H1 (cell line): Measurements from ENCODE around the gene VMA21. TPM values are rescaled to one million over a fixed set of nuclear protein-coding genes. Genes with fewer than 3 reads are reported as not detected.

Source experiments
- CTCF ChIA-PET: fragments of 300-600 bp; sonication (Branson Sonifier 250); formaldehyde crosslinking; loops from one replicate; lab custom pipeline; 2021; ENCODE audit not compliant: partially characterized antibody; lab: Charles Lee
- POLR2A ChIA-PET: fragments of 300-600 bp; sonication (Branson Sonifier 250); formaldehyde crosslinking; loops from one replicate; lab custom pipeline; 2021; ENCODE audit warnings: inconsistent platforms; ENCODE audit not compliant: partially characterized antibody; lab: Charles Lee
- DNase-seq, 2 experiments: peaks; one replicate each; pipeline versions ENCODE4 v3.0.0 to v3.0.0-alpha.2; 2010 to 2022; ENCODE audit warnings: low spot score in 2 of 2, low read depth in 1 of 2, mixed read lengths in 1 of 2
- FAIRE-seq: peaks from 2 replicates; lab custom pipeline; 2011; peaks lifted over from hg19 to GRCh38; lab: Jason Lieb, UNC
- H2AFZ ChIP-seq: 2 replicates; pipeline ENCODE4 v1.8.1; 2012; ENCODE audit warnings: low read length, inconsistent platforms
- H2AK5ac ChIP-seq: 2 replicates; pipeline ENCODE4 v1.6.1; 2013; ENCODE audit warnings: low read depth, low read length
- H2BK120ac ChIP-seq: replicated peaks from 2 replicates; pipeline ENCODE3; 2013; ENCODE audit warnings: low read depth, low read length, inconsistent platforms
- H2BK12ac ChIP-seq: 2 replicates; pipeline ENCODE4 v1.6.1; 2013; ENCODE audit warnings: low read depth, low read length
- H2BK15ac ChIP-seq: 2 replicates; pipeline ENCODE4 v1.6.1; 2013; ENCODE audit warnings: low read length
- H2BK20ac ChIP-seq: 2 replicates; pipeline ENCODE4 v1.6.1; 2013; ENCODE audit warnings: low read length
- H2BK5ac ChIP-seq: 2 replicates; pipeline ENCODE4 v1.6.1; 2013; ENCODE audit warnings: low read depth, low read length
- H3K14ac ChIP-seq: 2 replicates; pipeline ENCODE4 v1.6.1; 2013; ENCODE audit warnings: inconsistent platforms; ENCODE audit not compliant: insufficient read length
- H3K18ac ChIP-seq: 2 replicates; pipeline ENCODE4 v1.6.1; 2013; ENCODE audit warnings: low read length; ENCODE audit errors: extremely low read depth
- H3K23ac ChIP-seq: 2 replicates; pipeline ENCODE4 v1.6.1; 2013; ENCODE audit warnings: inconsistent platforms; ENCODE audit not compliant: insufficient read length
- H3K23me2 ChIP-seq: 2 replicates; pipeline ENCODE4 v1.6.1; 2013; ENCODE audit warnings: low read depth, low read length
- H3K27ac ChIP-seq: 2 replicates; pipeline ENCODE4 v1.6.1; 2011; ENCODE audit warnings: low read depth, low read length, inconsistent platforms
- H3K27me3 ChIP-seq, 4 experiments: replicated peaks in 1 of 4; 1 replicate in 1 of 4; 2 replicates in 3 of 4; pipeline versions ENCODE4 v1.6.1 to v1.8.1; 2011 to 2013; ENCODE audit warnings: low read length in 3 of 4, mild to moderate bottlenecking in 3 of 4, inconsistent platforms in 2 of 4, mixed read lengths in 2 of 4, moderate library complexity in 1 of 4; ENCODE audit not compliant: control insufficient read depth in 3 of 4, insufficient read depth in 3 of 4; ENCODE audit errors: extremely low read depth in 1 of 4
- H3K36me3 ChIP-seq, 4 experiments: 2 replicates each; pipeline versions ENCODE4 v1.6.1 to v1.8.1; 2011 to 2013; ENCODE audit warnings: mild to moderate bottlenecking in 4 of 4, low read length in 3 of 4, moderate library complexity in 2 of 4, control low read depth in 1 of 4, inconsistent platforms in 1 of 4; ENCODE audit not compliant: insufficient read depth in 4 of 4, control insufficient read depth in 2 of 4
- H3K4ac ChIP-seq: replicated peaks from 2 replicates; pipeline ENCODE3; 2013; ENCODE audit warnings: low read length, low read depth, mixed read lengths, inconsistent platforms; ENCODE audit not compliant: insufficient read length
- H3K4me1 ChIP-seq, 4 experiments: replicated peaks in 1 of 4; 1 replicate in 1 of 4; 2 replicates in 3 of 4; pipeline versions ENCODE4 v1.6.1 to v1.8.1; 2011 to 2013; ENCODE audit warnings: low read length in 3 of 4, inconsistent platforms in 2 of 4, mixed read lengths in 1 of 4; ENCODE audit not compliant: insufficient read depth in 4 of 4, control insufficient read depth in 3 of 4
- H3K4me2 ChIP-seq, 2 experiments: 2 replicates each; pipeline versions ENCODE4 v1.6.1 to v1.8.1; 2011 to 2013; ENCODE audit warnings: low read depth in 2 of 2, low read length in 2 of 2, control low read depth in 1 of 2, inconsistent platforms in 1 of 2, mild to moderate bottlenecking in 1 of 2; ENCODE audit not compliant: insufficient read depth in 1 of 2
- H3K4me3 ChIP-seq, 4 experiments: fragments of 200-600, 300-600 bp in 1 of 4; sonication (generic), shearing (Covaris generic), sonication (Bioruptor Twin) in 1 of 4; 2 replicates each; pipeline versions ENCODE4 v1.5.1 to v1.8.1; 2011 to 2016; ENCODE audit warnings: low read length in 4 of 4, low read depth in 3 of 4, control low read depth in 2 of 4, inconsistent platforms in 2 of 4, mild to moderate bottlenecking in 2 of 4, mixed read lengths in 1 of 4, moderate library complexity in 1 of 4; ENCODE audit not compliant: insufficient read depth in 2 of 4; ENCODE audit errors: extremely low read depth in 1 of 4
- H3K56ac ChIP-seq: replicated peaks from 2 replicates; pipeline ENCODE3; 2013; ENCODE audit warnings: low read depth, mild to moderate bottlenecking, mixed read lengths, low read length, inconsistent platforms; ENCODE audit not compliant: insufficient read length
- H3K79me1 ChIP-seq: 2 replicates; pipeline ENCODE4 v1.6.1; 2013; ENCODE audit warnings: low read depth, low read length, control low read depth
- H3K79me2 ChIP-seq, 2 experiments: 2 replicates each; pipeline versions ENCODE4 v1.6.1 to v1.8.1; 2012 to 2013; ENCODE audit warnings: low read length in 2 of 2, mild to moderate bottlenecking in 2 of 2, inconsistent platforms in 1 of 2; ENCODE audit not compliant: insufficient read depth in 2 of 2, control insufficient read depth in 1 of 2
- H3K9ac ChIP-seq, 4 experiments: replicated peaks in 1 of 4; 1 replicate in 1 of 4; 2 replicates in 3 of 4; pipeline versions ENCODE4 v1.6.1 to v1.8.1; 2011 to 2013; ENCODE audit warnings: low read depth in 3 of 4, low read length in 3 of 4, control low read depth in 2 of 4, mild to moderate bottlenecking in 2 of 4, moderate library complexity in 2 of 4, inconsistent platforms in 1 of 4; ENCODE audit errors: extremely low read depth in 1 of 4
- H3K9me3 ChIP-seq, 2 experiments: 2 replicates each; pipeline versions ENCODE4 v1.6.1 to v1.8.1; 2012 to 2013; ENCODE audit warnings: mild to moderate bottlenecking in 2 of 2, moderate library complexity in 2 of 2, control low read depth in 1 of 2, inconsistent platforms in 1 of 2, low read depth in 1 of 2, low read length in 1 of 2, mixed read lengths in 1 of 2; ENCODE audit not compliant: insufficient read depth in 2 of 2
- H4K20me1 ChIP-seq, 2 experiments: replicated peaks in 1 of 2; 2 replicates each; pipeline versions ENCODE3 to v1.8.1; 2011 to 2013; ENCODE audit warnings: inconsistent platforms in 2 of 2, low read length in 2 of 2, mild to moderate bottlenecking in 1 of 2; ENCODE audit not compliant: insufficient read depth in 2 of 2, control insufficient read depth in 1 of 2
- H4K5ac ChIP-seq: 2 replicates; pipeline ENCODE4 v1.6.1; 2013; ENCODE audit warnings: low read length, low read depth, mixed read lengths, inconsistent platforms; ENCODE audit not compliant: insufficient read length
- H4K8ac ChIP-seq: 2 replicates; pipeline ENCODE4 v1.8.0; 2013; ENCODE audit warnings: mild to moderate bottlenecking, moderate library complexity, low read length, inconsistent platforms; ENCODE audit not compliant: insufficient read depth; ENCODE audit errors: extremely low read depth
- H4K91ac ChIP-seq: replicated peaks from 2 replicates; pipeline ENCODE3; 2013; ENCODE audit warnings: low read length, mixed read lengths, inconsistent platforms; ENCODE audit not compliant: insufficient read length
- GTF2F1 ChIP-seq: IDR thresholded peaks from 2 replicates; pipeline ENCODE4 v1.6.1; 2012; ENCODE audit warnings: low read depth, low read length, improper control_type of control experiment, borderline replicate concordance
- JUND ChIP-seq: IDR thresholded peaks from 2 replicates; pipeline ENCODE4 v1.6.1; 2011; ENCODE audit warnings: mild to moderate bottlenecking, improper control_type of control experiment, low read length
- RAD21 ChIP-seq, 2 experiments: IDR thresholded peaks in 1 of 2; conservative IDR thresholded peaks in 1 of 2; 2 replicates each; pipeline ENCODE4 v1.6.1; 2011; ENCODE audit warnings: low read depth in 2 of 2, low read length in 2 of 2, improper control_type of control experiment in 1 of 2, inconsistent platforms in 1 of 2, mild to moderate bottlenecking in 1 of 2, moderate library complexity in 1 of 2
- RFX5 ChIP-seq: IDR thresholded peaks from 2 replicates; pipeline ENCODE4 v1.6.1; 2011; ENCODE audit warnings: low read depth, low read length, improper control_type of control experiment, borderline replicate concordance
- RNF2 ChIP-seq: fragments of 200-900, 300-1000 bp; sonication (generic); IDR thresholded peaks from 2 replicates; pipeline ENCODE4 v1.7.1; 2016; ENCODE audit warnings: borderline replicate concordance, low read depth, mild to moderate bottlenecking, antibody characterized with exemption, low read length; ENCODE audit not compliant: poor library complexity, severe bottlenecking; ENCODE audit errors: missing control alignments
- RXRA ChIP-seq: IDR thresholded peaks from 2 replicates; pipeline ENCODE4 v1.6.1; 2011; ENCODE audit warnings: low read depth, mild to moderate bottlenecking, low read length, moderate library complexity; ENCODE audit not compliant: insufficient read depth
- SAP30 ChIP-seq: fragments of 300-600 bp; sonication (generic); IDR thresholded peaks from 2 replicates; pipeline ENCODE4 v1.7.1; 2012; ENCODE audit warnings: low read length, moderate library complexity, mild to moderate bottlenecking, inconsistent platforms; ENCODE audit not compliant: insufficient read depth, insufficient replicate concordance
- YY1 ChIP-seq: IDR thresholded peaks from 2 replicates; pipeline ENCODE4 v1.6.1; 2011; ENCODE audit warnings: low read depth, mild to moderate bottlenecking, low read length
- WGBS, 2 experiments: shearing (Covaris generic) in 1 of 2; methylation state at CpG; one replicate each; pipeline versions ENCODE4 v1.1.6 to v1.1.7; 2013 to 2015; ENCODE audit warnings: low lambda C conversion rate in 2 of 2, mixed read lengths in 2 of 2, inconsistent platforms in 1 of 2, low coverage in 1 of 2, missing lambda C conversion rate in 1 of 2; ENCODE audit not compliant: insufficient replicate concordance in 2 of 2, insufficient coverage in 1 of 2, insufficient read length in 1 of 2; ENCODE audit errors: extremely low coverage in 1 of 2, missing lambda C conversion rate in 1 of 2; 5-methylcytosine and 5-hydroxymethylcytosine counted together
- polyA plus RNA-seq, 7 experiments: library from polyadenylated mRNA; depleted of rRNA in 3 of 7; stranded (reverse) in 5 of 7; unstranded in 2 of 7; fragments of >200 nt in 5 of 7; fragments of 200-250 nt in 2 of 7; gene quantifications; 1 replicate in 5 of 7; 2 replicates in 1 of 7; 4 replicates in 1 of 7; pipeline versions ENCODE4 v1.2.1 to v1.2.3, GENCODE V29; 2011 to 2013; ENCODE audit warnings: missing spikeins in 2 of 7, mixed read lengths in 2 of 7
- total RNA-seq: library from RNA; stranded (reverse); fragmentation: NEBNext Ultra II Directional; extraction: Animal tissue kit (Norgen Biotek cat#: 25700); gene quantifications from 2 replicates; pipeline ENCODE4 v1.2.1, GENCODE V29; 2021

The VMA21 gene
- total and polyA plus RNA-seq, 2 of the 8 experiments (the other 6 are each of a cell fraction or from before 2014, with no cell fraction given): 25.8 to 65.4 TPM

DNA sequence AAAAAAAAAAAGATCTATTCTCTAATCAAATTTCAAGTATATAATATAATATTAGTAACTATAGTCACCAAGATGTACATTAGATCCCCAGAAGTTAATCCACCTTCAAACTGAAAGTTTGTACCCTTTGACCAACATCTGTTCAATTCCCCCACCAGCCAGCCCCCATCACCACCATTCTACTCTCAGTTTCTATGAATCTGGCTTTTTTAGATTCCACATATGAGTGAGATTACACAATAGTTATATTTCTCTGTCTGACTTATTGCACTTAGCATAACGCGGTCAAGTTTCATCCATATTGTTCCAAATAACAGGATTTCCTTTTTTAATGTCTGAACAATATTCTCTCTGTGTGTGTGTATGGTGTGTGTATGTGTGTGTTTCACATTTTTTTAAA is 33.7 kb upstream of the VMA21 start:
- Histone ChIP-seq H3K9ac (no peak overlapping the region), H2BK15ac (no peak overlapping the region), H3K56ac (no peak overlapping the region), H2AFZ (no peak overlapping the region), H3K23ac (no peak overlapping the region), H3K36me3 (no peaks in the 10 kb centered on the region), H3K9me3 (no peaks in the 10 kb centered on the region), H4K5ac (no peak overlapping the region), H3K4me3 (no peak overlapping the region), H2BK120ac (no peak overlapping the region), H3K79me2 (no peaks in the 10 kb centered on the region), H3K18ac (no peak overlapping the region), H3K79me1 (no peaks in the 10 kb centered on the region), H3K4ac (no peak overlapping the region), H3K4me2 (no peak overlapping the region), H3K27me3 (no peaks in the 10 kb centered on the region), H2BK5ac (no peak overlapping the region), H3K27ac (no peak overlapping the region), H4K91ac (no peak overlapping the region), H4K8ac (no peak overlapping the region), H3K23me2 (no peaks in the 10 kb centered on the region), H2AK5ac (no peak overlapping the region), H3K14ac (no peak overlapping the region), H3K4me1 (peaks cover 0 to 5% (median 3%) of the 10 kb centered on the region in 4 experiments; a peak in 3 of 7 replicates), H4K20me1 (no peaks in the 10 kb centered on the region), H2BK20ac (no peak overlapping the region), H2BK12ac (no peak overlapping the region)
- DNase-seq (no peak), FAIRE-seq (no peak)
- ChIA-PET CTCF (interaction anchor here (1.1 kb wide), 1 partner anchor 209 kb away, joined by 4 read pairs; no protein-coding TSS in a partner anchor), POLR2A (no interaction called here)
- WGBS, 2 experiments: 88% methylated on average over 2 of the region's 2 CpGs; no CpG with 5 or more reads in 1 of the 2 experiments
- no peak for TF ChIP-seq SAP30
- no peak for TF ChIP-seq JUND
- TF ChIP-seq RAD21 (IDR thresholded peaks at IDR 0.05 in 1 of 2, conservative IDR thresholded peaks at IDR 0.05 in 1 of 2; ENCODE audit: low read depth in 2 of 2, low read length in 2 of 2): no peak
- TF ChIP-seq RFX5: no peak
- no peak for TF ChIP-seq RXRA
- no peak for TF ChIP-seq RNF2
- TF ChIP-seq GTF2F1: no peak
- TF ChIP-seq YY1: no peak
